K562 (cell line): Measurements from ENCODE around the gene CHN2. TPM values are rescaled to one million over a fixed set of nuclear protein-coding genes. Genes with fewer than 3 reads are reported as not detected.

Experiments used
- ATAC-seq: fragments of 200-7000 bp; cut with Tn5 transposase; 3 replicates; pipeline ENCODE4 v1.9.1; 2020; ENCODE audit warnings: moderate library complexity
- BruUV-seq: library from RNA; stranded (reverse); fragments of 400-500 nt; replicated peaks from 2 replicates; lab custom pipeline; 2021; lab: Mats Ljungman, UMichigan
- CTCF ChIA-PET: fragments of 300-600 bp; formaldehyde crosslinking; extraction: SDS; loops from one replicate; lab custom pipeline; 2021; ENCODE audit warnings: low intra/inter-chr PET ratio; lab: Yijun Ruan, JAX
- POLR2A ChIA-PET: fragments of 300-600, 350-650 bp; sonication (Branson Sonifier 250); formaldehyde crosslinking; extraction: SDS; loops from one replicate; lab custom pipeline; 2021; ENCODE audit warnings: antibody characterized with exemption, inconsistent platforms; lab: Yijun Ruan, JAX
- DNase-seq, 4 experiments: peaks; one replicate each; pipeline versions ENCODE4 v3.0.0 to v3.0.0-alpha.2; 2011 to 2018; ENCODE audit warnings: low spot score in 3 of 4, mixed read lengths in 3 of 4; ENCODE audit errors: extremely low read depth in 1 of 4
- FAIRE-seq: peaks from 2 replicates; lab custom pipeline; 2011; peaks lifted over from hg19 to GRCh38; lab: Jason Lieb, UNC
- H2AFZ ChIP-seq: 2 replicates; pipeline ENCODE4 v1.6.0; 2011; ENCODE audit warnings: low read depth, low read length, control low read depth, inconsistent platforms
- H3K27ac ChIP-seq: fragments of 200-600 bp; 3 replicates; pipeline ENCODE4 v1.8.0; 2011; ENCODE audit warnings: low read depth, mild to moderate bottlenecking, control low read depth, inconsistent platforms, low read length, moderate library complexity, mixed read lengths; ENCODE audit errors: extremely low read depth
- H3K27me3 ChIP-seq, 2 experiments: fragments of 300-600 bp in 1 of 2; 2 replicates in 1 of 2; 3 replicates in 1 of 2; pipeline versions ENCODE4 v1.6.0 to v1.8.0; 2011; ENCODE audit warnings: inconsistent platforms in 2 of 2, low read length in 2 of 2, mild to moderate bottlenecking in 1 of 2, mixed read lengths in 1 of 2, moderate library complexity in 1 of 2; ENCODE audit not compliant: control insufficient read depth in 2 of 2, insufficient read depth in 2 of 2
- H3K36me3 ChIP-seq: fragments of 300-600 bp; 3 replicates; pipeline ENCODE4 v1.8.0; 2011; ENCODE audit warnings: mild to moderate bottlenecking, low read length, inconsistent platforms; ENCODE audit not compliant: control insufficient read depth, insufficient read depth
- H3K4me1 ChIP-seq, 2 experiments: fragments of 200-600 bp in 1 of 2; replicated peaks in 1 of 2; 2 replicates in 1 of 2; 3 replicates in 1 of 2; pipeline versions ENCODE4 v1.5.1 to v1.8.0; 2011; ENCODE audit warnings: inconsistent platforms in 2 of 2, low read length in 2 of 2, mild to moderate bottlenecking in 1 of 2, mixed read lengths in 1 of 2, moderate library complexity in 1 of 2; ENCODE audit not compliant: control insufficient read depth in 2 of 2, insufficient read depth in 2 of 2
- H3K4me2 ChIP-seq: 2 replicates; pipeline ENCODE4 v1.6.1; 2011; ENCODE audit warnings: low read length, control low read depth, inconsistent platforms, mixed read lengths; ENCODE audit not compliant: insufficient read depth
- H3K4me3 ChIP-seq: fragments of 200-600 bp; sonication (generic), shearing (Covaris generic); 2 replicates; pipeline ENCODE4 v1.5.1; 2016; ENCODE audit warnings: control low read depth, inconsistent platforms
- H3K79me2 ChIP-seq: fragments of 200-600 bp; 3 replicates; pipeline ENCODE4 v1.8.0; 2011; ENCODE audit warnings: low read length, inconsistent platforms; ENCODE audit not compliant: control insufficient read depth, insufficient read depth
- H3K9ac ChIP-seq, 2 experiments: 2 replicates each; pipeline versions ENCODE4 v1.6.0 to v1.6.1; 2011; ENCODE audit warnings: low read depth in 2 of 2, low read length in 2 of 2, control low read depth in 1 of 2, inconsistent platforms in 1 of 2, mild to moderate bottlenecking in 1 of 2, mixed read lengths in 1 of 2; ENCODE audit not compliant: insufficient read depth in 1 of 2
- H3K9me1 ChIP-seq: one replicate; pipeline ENCODE4 v1.6.0; 2011; ENCODE audit warnings: inconsistent platforms, mild to moderate bottlenecking, low read length, moderate library complexity; ENCODE audit not compliant: control insufficient read depth, insufficient read depth
- H3K9me3 ChIP-seq: replicated peaks from 2 replicates; pipeline ENCODE4 v1.5.1; 2011; ENCODE audit warnings: low read depth, low read length, inconsistent platforms; ENCODE audit not compliant: control insufficient read depth, insufficient read depth
- H4K20me1 ChIP-seq: replicated peaks from 2 replicates; pipeline ENCODE4 v1.6.1; 2011; ENCODE audit warnings: low read length, inconsistent platforms, mixed read lengths; ENCODE audit not compliant: control insufficient read depth, insufficient read depth
- ARID1B ChIP-seq: fragments of 450-650 bp; IDR thresholded peaks from 2 replicates; pipeline ENCODE4 v1.6.1; 2016; ENCODE audit warnings: antibody characterized with exemption, mild to moderate bottlenecking, inconsistent platforms
- ARID2 ChIP-seq: fragments of 450-650 bp; IDR thresholded peaks from 2 replicates; pipeline ENCODE4 v1.6.1; 2017; ENCODE audit warnings: antibody characterized with exemption, mild to moderate bottlenecking
- ATF1 ChIP-seq, 2 experiments: fragments of 450-650 bp in 1 of 2; IDR thresholded peaks; 2 replicates each; pipeline ENCODE4 v1.6.1; 2016; ENCODE audit warnings: missing compliant biosample characterization in 1 of 2, missing genetic modification characterization in 1 of 2
- CBX8 ChIP-seq: fragments of 200-600 bp; sonication (generic); IDR thresholded peaks from 2 replicates; pipeline ENCODE4 v1.6.1; 2012; ENCODE audit warnings: borderline replicate concordance, mixed run types, low read depth, mild to moderate bottlenecking, moderate library complexity, mixed read lengths, low read length, control low read depth, inconsistent platforms; ENCODE audit not compliant: poor library complexity, severe bottlenecking; ENCODE audit errors: extremely low read depth
- E2F3 ChIP-seq: fragments of 250-450 bp; sonication (Bioruptor Pico); IDR thresholded peaks from 2 replicates; pipeline ENCODE4 v1.4.0; 2020; ENCODE audit warnings: mild to moderate bottlenecking
- HNRNPLL ChIP-seq: fragments of 200-400 bp; formaldehyde crosslinking; IDR thresholded peaks from 2 replicates; pipeline ENCODE4 v1.6.1; 2017; ENCODE audit warnings: low read length, low read depth, mild to moderate bottlenecking; ENCODE audit not compliant: poor library complexity, severe bottlenecking
- IFI16 ChIP-seq: fragments of 250-450 bp; sonication (Bioruptor Pico); IDR thresholded peaks from 2 replicates; pipeline ENCODE4 v2.1.2; 2022; ENCODE audit warnings: mild to moderate bottlenecking, inconsistent platforms
- ILK ChIP-seq: fragments of 450-650 bp; IDR thresholded peaks from 2 replicates; pipeline ENCODE4 v1.6.1; 2016; ENCODE audit warnings: missing genetic modification characterization, low read depth, mild to moderate bottlenecking, missing compliant biosample characterization, moderate library complexity, borderline replicate concordance
- MCM2 ChIP-seq: fragments of 450-650 bp; IDR thresholded peaks from 2 replicates; pipeline ENCODE4 v1.6.1; 2017; ENCODE audit warnings: low read depth, mild to moderate bottlenecking
- RBM15 ChIP-seq: fragments of 200-400 bp; formaldehyde crosslinking; IDR thresholded peaks from 2 replicates; pipeline ENCODE4 v1.6.1; 2018; ENCODE audit warnings: mild to moderate bottlenecking, low read length, moderate library complexity; ENCODE audit not compliant: insufficient read depth
- SAFB ChIP-seq: fragments of 200-400 bp; formaldehyde crosslinking; IDR thresholded peaks from 2 replicates; pipeline ENCODE4 v1.6.1; 2017; ENCODE audit warnings: low read depth, low read length, borderline replicate concordance
- TAF1 ChIP-seq: IDR thresholded peaks from 2 replicates; pipeline ENCODE4 v1.6.1; 2011; ENCODE audit warnings: mild to moderate bottlenecking, low read length, moderate library complexity; ENCODE audit not compliant: insufficient read depth, control insufficient read depth, severe bottlenecking; ENCODE audit errors: extremely low read depth
- TCF7 ChIP-seq: sonication (generic); IDR thresholded peaks from 2 replicates; pipeline ENCODE4 v1.6.1; 2016; ENCODE audit warnings: antibody characterized with exemption, borderline replicate concordance
- ZNF3 ChIP-seq: fragments of 250-450 bp; sonication (Bioruptor Pico); IDR thresholded peaks from 2 replicates; pipeline ENCODE4 v1.5.0; 2021; ENCODE audit warnings: mild to moderate bottlenecking, moderate library complexity
- ZNF445 ChIP-seq: fragments of 250-450 bp; sonication (Bioruptor Pico); IDR thresholded peaks from 2 replicates; pipeline ENCODE4 v1.4.0; 2020; ENCODE audit warnings: low read depth, mild to moderate bottlenecking, moderate library complexity
- ZNF699 ChIP-seq: fragments of 250-450 bp; sonication (Bioruptor Pico); IDR thresholded peaks from 2 replicates; pipeline ENCODE4 v1.8.0; 2021; ENCODE audit warnings: mild to moderate bottlenecking, moderate library complexity; ENCODE audit not compliant: insufficient replicate concordance
- WGBS: fragments of 100-300 bp; shearing (Covaris generic); methylation state at CpG from one replicate; pipeline ENCODE4 v1.1.6; 2016; ENCODE audit warnings: low coverage, mixed read lengths; ENCODE audit not compliant: insufficient coverage; ENCODE audit errors: missing lambda C conversion rate; 5-methylcytosine and 5-hydroxymethylcytosine counted together
- in situ Hi-C: fragments of 300-500 bp; cut with MboI; formaldehyde crosslinking; loops from 4 replicates; pipeline ENCODE4 v1.15.0; 2018; ENCODE audit warnings: inconsistent platforms, mixed read lengths
- intact Hi-C: fragments of 100-400 bp; cut with micrococcal nuclease; formaldehyde crosslinking; loops from 2 replicates; pipeline ENCODE4 v1.14.2; 2022
- polyA plus RNA-seq, 8 experiments: library from polyadenylated mRNA; depleted of rRNA in 4 of 8; stranded (reverse) in 5 of 8; unstranded in 3 of 8; fragments of >200 nt; fragmentation: Nextera tagmentation in 2 of 8; fragmentation: Illumina TruSeq in 1 of 8; extraction: Ambion mirVana in 2 of 8; extraction: Trizol in 1 of 8; gene quantifications; 2 replicates each; pipeline versions ENCODE4 v1.2.1 to v1.2.3, GENCODE V29; 2011 to 2014; ENCODE audit warnings: inconsistent platforms in 1 of 8, missing spikeins in 1 of 8
- total RNA-seq, 7 experiments: library from RNA; depleted of rRNA in 6 of 7; stranded (reverse); fragments of >200 nt in 6 of 7; fragmentation: Illumina TruSeq in 2 of 7; extraction: Trizol in 2 of 7; gene quantifications; 2 replicates each; pipeline versions ENCODE4 v1.2.1 to v1.2.3, GENCODE V29; 2011 to 2021; ENCODE audit warnings: low replicate concordance in 1 of 7

The CHN2 gene
- total and polyA plus RNA-seq, 9 of the 15 experiments (the other 6 are each of a cell fraction or from before 2014, with no cell fraction given), result 0.12 to 2.1 (median 0.31) TPM; not detected in 1

DNA sequence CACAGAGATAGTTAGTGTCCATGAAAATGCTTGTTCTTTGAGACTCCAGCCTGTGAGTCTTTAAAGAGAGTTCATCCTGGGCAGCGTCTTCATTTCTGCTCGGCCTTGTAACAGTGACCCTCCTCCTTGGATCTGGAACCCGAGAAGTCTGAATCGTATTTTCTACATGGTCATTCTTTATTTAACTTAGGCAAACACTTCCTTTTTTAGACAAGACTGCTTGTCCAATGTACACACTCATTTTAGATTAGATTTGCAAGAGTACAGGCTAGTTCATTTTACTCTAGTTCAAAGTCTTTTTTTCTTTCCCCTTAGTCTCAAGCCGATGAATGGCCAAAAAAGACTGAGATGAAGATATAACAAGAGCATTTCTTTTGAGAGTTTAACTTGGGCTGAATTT, 133.5 kb downstream of the CHN2 start:
- Histone ChIP-seq H3K4me3 (no peak overlapping the region), H3K9me1 (no peaks in the 10 kb centered on the region), H3K4me2 (no peak overlapping the region), H4K20me1 (no peaks in the 10 kb centered on the region), H3K27me3 (peaks cover 5 to 8% of the 10 kb centered on the region in 2 experiments; a peak in 4 of 5 replicates), H3K36me3 (no peaks in the 10 kb centered on the region), H3K79me2 (no peaks in the 10 kb centered on the region), H3K9ac (no peak overlapping the region), H3K9me3 (no peaks in the 10 kb centered on the region), H3K27ac (no peak overlapping the region), H3K4me1 (no peaks in the 10 kb centered on the region), H2AFZ (no peak overlapping the region)
- CTCF ChIA-PET, result no interaction called here
- POLR2A ChIA-PET, result no interaction called here
- no TSS peak for BruUV-seq
- ATAC-seq (no peak), FAIRE-seq (no peak), DNase-seq (no peak)
- 0% methylated on average over 5 of the region's 5 CpGs for WGBS
- TF ChIP-seq ZNF699 (CRISPR knock-in tag) (no peak), RBM15 (no peak), IFI16 (CRISPR knock-in tag) (no peak), ZNF3 (CRISPR knock-in tag) (no peak), ARID1B (no peak), MCM2 (no peak)
- in situ Hi-C loops, result no loop called here
- intact Hi-C loops, result no loop called here

DNA sequence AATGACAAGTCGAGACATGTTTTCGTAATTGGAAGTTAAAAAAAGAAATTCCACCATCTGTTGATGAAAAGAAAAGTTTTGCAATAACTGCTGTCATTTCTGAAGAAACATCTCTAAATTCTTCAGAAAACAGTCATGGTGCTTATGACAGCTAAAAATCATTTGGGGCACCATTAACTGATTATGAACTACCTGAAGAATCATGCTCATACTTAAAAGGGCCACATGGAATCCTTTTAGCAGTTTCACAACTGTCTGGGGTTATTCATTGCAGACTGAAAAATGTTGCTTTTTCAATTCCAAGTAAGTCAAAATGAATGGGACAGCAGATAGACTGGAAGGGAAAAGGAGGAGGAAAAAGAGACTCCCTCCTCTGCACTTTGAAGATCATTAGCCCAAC, 134.2 kb downstream of the CHN2 start:
- ChIA-PET CTCF (no interaction called here), POLR2A (no interaction called here)
- Histone ChIP-seq H2AFZ (no peak overlapping the region), H3K9me1 (no peaks in the 10 kb centered on the region), H3K4me1 (no peaks in the 10 kb centered on the region), H3K36me3 (no peaks in the 10 kb centered on the region), H3K27me3 (peaks cover 5 to 10% of the 10 kb centered on the region in 2 experiments; a peak in 4 of 5 replicates), H4K20me1 (no peaks in the 10 kb centered on the region), H3K27ac (no peak overlapping the region), H3K4me3 (no peak overlapping the region), H3K4me2 (no peak overlapping the region), H3K9me3 (no peaks in the 10 kb centered on the region), H3K9ac (no peak overlapping the region), H3K79me2 (no peaks in the 10 kb centered on the region)
- intact Hi-C loops (no loop called here), in situ Hi-C loops (no loop called here)
- FAIRE-seq, result peak; percentile 46
- no peak for DNase-seq
- 0% methylated on average over 2 of the region's 2 CpGs for WGBS
- no peak for ATAC-seq
- BruUV-seq, result no TSS peak
- TF ChIP-seq HNRNPLL, result no peak
- no peak for TF ChIP-seq ARID2
- TF ChIP-seq CBX8, result no peak
- no peak for TF ChIP-seq E2F3 (CRISPR knock-in tag)
- no peak for TF ChIP-seq ZNF445 (CRISPR knock-in tag)
- TF ChIP-seq TCF7, result no peak
- TF ChIP-seq ATF1 (CRISPR knock-in tag; IDR thresholded peaks at IDR 0.05), result no peak
- TF ChIP-seq ATF1 (tag; IDR thresholded peaks at IDR 0.05), result no peak
- no peak for TF ChIP-seq SAFB
- TF ChIP-seq ILK, result no peak
- TF ChIP-seq TAF1, result no peak
